NT2/D1 (cell line): Measurements from ENCODE around the gene HSFY1.
"Not testable (repeated sequence)": the region's sequence is repeated elsewhere in the genome, so short reads cannot be mapped to it uniquely, and the experiment has no call there.

Experiments used
- DNase-seq: peaks from one replicate; pipeline ENCODE4 v3.0.0-alpha.2; 2011; ENCODE audit warnings: low read depth, low spot score
- H3K27me3 ChIP-seq: 2 replicates; pipeline ENCODE4 v1.6.0; 2011; ENCODE audit warnings: mild to moderate bottlenecking; ENCODE audit not compliant: insufficient read length, insufficient read depth
- H3K36me3 ChIP-seq: 2 replicates; pipeline ENCODE4 v1.6.1; 2011; ENCODE audit warnings: mild to moderate bottlenecking, low read length, mixed read lengths; ENCODE audit not compliant: insufficient read depth, insufficient read length
- H3K4me1 ChIP-seq: 2 replicates; pipeline ENCODE4 v1.5.1; 2011; ENCODE audit not compliant: insufficient read depth, insufficient read length
- H3K4me3 ChIP-seq: 2 replicates; pipeline ENCODE4 v1.5.1; 2011; ENCODE audit warnings: low read depth; ENCODE audit not compliant: insufficient read length
- H3K9ac ChIP-seq: 2 replicates; pipeline ENCODE4 v1.6.0; 2011; ENCODE audit warnings: low read depth; ENCODE audit not compliant: insufficient read length
- H3K9me3 ChIP-seq: 2 replicates; pipeline ENCODE4 v1.5.1; 2011; ENCODE audit warnings: mild to moderate bottlenecking, low read length; ENCODE audit not compliant: insufficient read depth

The HSFY1 gene

GRCh38 chrY:18546420-18546819 lies at the start of gene HSFY1:
Gene HSFY1 (plus strand): TSS chrY:18546720. CDS start chrY:18546788, 68 bp downstream.
- not testable (repeated sequence) for H3K9me3 ChIP-seq, H3K9ac ChIP-seq, H3K4me1 ChIP-seq, H3K4me3 ChIP-seq, H3K27me3 ChIP-seq, H3K36me3 ChIP-seq, DNase-seq

- H3K27me3 ChIP-seq, H3K9ac ChIP-seq, H3K4me1 ChIP-seq, DNase-seq, H3K9me3 ChIP-seq, H3K36me3 ChIP-seq, H3K4me3 ChIP-seq: not testable (repeated sequence)
Observed at GRCh38 chrY:18504266-18504665, 42.3 kb upstream of the HSFY1 start.

GRCh38 chrY:18530995-18531655 lies 15.4 kb upstream of the HSFY1 start:
- H3K4me1 ChIP-seq, H3K9me3 ChIP-seq, H3K9ac ChIP-seq, DNase-seq, H3K4me3 ChIP-seq, H3K36me3 ChIP-seq, H3K27me3 ChIP-seq: not testable (repeated sequence)

- H3K9me3 ChIP-seq, H3K4me3 ChIP-seq, H3K27me3 ChIP-seq, DNase-seq, H3K36me3 ChIP-seq, H3K9ac ChIP-seq, H3K4me1 ChIP-seq: not testable (repeated sequence)
Observed at GRCh38 chrY:18538952-18539351, 7.6 kb upstream of the HSFY1 start.

- not testable (repeated sequence) for H3K36me3 ChIP-seq, DNase-seq, H3K4me1 ChIP-seq
Observed at GRCh38 chrY:18553132-18553531, 6.6 kb downstream of the HSFY1 start.

GRCh38 chrY:18565915-18566314 lies 19.4 kb downstream of the HSFY1 start:
- H3K9me3 ChIP-seq, H3K4me3 ChIP-seq, H3K4me1 ChIP-seq, H3K9ac ChIP-seq, DNase-seq, H3K27me3 ChIP-seq, H3K36me3 ChIP-seq: not testable (repeated sequence)

More at GRCh38 chrY:18553132-18553531, 6.6 kb downstream of the HSFY1 start:
- H3K4me3 ChIP-seq, H3K27me3 ChIP-seq, H3K9ac ChIP-seq, H3K9me3 ChIP-seq: not testable (repeated sequence)
